Chondrocyte (in vitro differentiated cells): ENCODE measurements around the gene ZCCHC2. TPM values are rescaled to one million over a fixed set of nuclear protein-coding genes. Genes with fewer than 3 reads are reported as not detected.
A peak's percentile ranks its signal among the peaks of the same experiment; 100 is the strongest.

ENCODE experiments used
- DNase-seq: peaks from one replicate; pipeline ENCODE4 v3.0.0; 2021; ENCODE audit warnings: mixed read lengths, low spot score
- H3K27ac Mint-ChIP-seq: one replicate; pipeline ENCODE4 v1.8.0; 2021; ENCODE audit warnings: mild to moderate bottlenecking, moderate library complexity, mixed read lengths; ENCODE audit not compliant: unreplicated experiment
- H3K27me3 Mint-ChIP-seq: 2 replicates; pipeline ENCODE4 v1.8.0; 2021; ENCODE audit warnings: low read depth, mixed read lengths
- H3K36me3 Mint-ChIP-seq: 2 replicates; pipeline ENCODE4 v1.8.0; 2021; ENCODE audit warnings: low read depth, mixed read lengths
- H3K4me1 Mint-ChIP-seq: 2 replicates; pipeline ENCODE4 v1.8.0; 2021; ENCODE audit warnings: low read depth, mild to moderate bottlenecking, mixed read lengths
- H3K4me3 Mint-ChIP-seq: one replicate; pipeline ENCODE4 v1.8.0; 2021; ENCODE audit warnings: mild to moderate bottlenecking, moderate library complexity, mixed read lengths; ENCODE audit not compliant: unreplicated experiment
- H3K9me3 Mint-ChIP-seq: 2 replicates; pipeline ENCODE4 v1.8.0; 2021; ENCODE audit warnings: low read depth, mixed read lengths
- CTCF ChIP-seq: fragments of 200-600 bp; sonication (generic); IDR thresholded peaks from 2 replicates; pipeline ENCODE4 v1.5.0; 2021; ENCODE audit warnings: antibody characterized with exemption, mild to moderate bottlenecking, moderate library complexity
- total RNA-seq: library from RNA; stranded (reverse); gene quantifications from 3 replicates; pipeline ENCODE4 v1.2.1, GENCODE V29; 2021

The ZCCHC2 gene
- total RNA-seq, 1 donor from 2014 or later = 12.6 TPM

GRCh38 chr18:62500966-62501591, 21.7 kb upstream of the ZCCHC2 start:
- DNase-seq = no peak
- Mint-ChIP-seq H3K27me3 (peaks cover 13% of the 10 kb centered on the region), H3K36me3 (peaks cover 1% of the 10 kb centered on the region), H3K9me3 (no peaks in the 10 kb centered on the region), H3K27ac (no peak overlapping the region), H3K4me1 (no peaks in the 10 kb centered on the region), H3K4me3 (no peak overlapping the region)
- TF ChIP-seq CTCF = no peak

GRCh38 chr18:62505669-62506494, 16.9 kb upstream of the ZCCHC2 start:
- no peak for TF ChIP-seq CTCF
- peaks cover 2% of the 10 kb centered on the region for H3K9me3 Mint-ChIP-seq
- no peaks in the 10 kb centered on the region for H3K4me1 Mint-ChIP-seq
- DNase-seq = peak; percentile 30
- no peaks in the 10 kb centered on the region for H3K27me3 Mint-ChIP-seq
- no peak overlapping the region for H3K4me3 Mint-ChIP-seq
- no peak overlapping the region for H3K27ac Mint-ChIP-seq
- H3K36me3 Mint-ChIP-seq = peaks cover 1% of the 10 kb centered on the region

GRCh38 chr18:62506495-62507143, 16.2 kb upstream of the ZCCHC2 start:
- Mint-ChIP-seq H3K4me3 (no peak overlapping the region), H3K36me3 (peaks cover 1% of the 10 kb centered on the region), H3K4me1 (no peaks in the 10 kb centered on the region), H3K27me3 (no peaks in the 10 kb centered on the region), H3K27ac (no peak overlapping the region), H3K9me3 (peaks cover 6% of the 10 kb centered on the region)
- no peak for TF ChIP-seq CTCF
- DNase-seq = no peak

- Mint-ChIP-seq H3K27ac (no peak overlapping the region), H3K9me3 (peaks cover 36% of the 10 kb centered on the region), H3K36me3 (peaks cover 17% of the 10 kb centered on the region), H3K27me3 (no peaks in the 10 kb centered on the region), H3K4me1 (no peaks in the 10 kb centered on the region), H3K4me3 (no peak overlapping the region)
- no peak for TF ChIP-seq CTCF
- no peak for DNase-seq
Observed at GRCh38 chr18:62509779-62510178, 13.0 kb upstream of the ZCCHC2 start.

- Mint-ChIP-seq H3K27ac (no peak overlapping the region), H3K4me3 (no peak overlapping the region), H3K4me1 (no peaks in the 10 kb centered on the region), H3K27me3 (no peaks in the 10 kb centered on the region), H3K9me3 (peaks cover 37% of the 10 kb centered on the region), H3K36me3 (peaks cover 17% of the 10 kb centered on the region)
- DNase-seq = no peak
- no peak for TF ChIP-seq CTCF
Observed at GRCh38 chr18:62510789-62511188, 12.0 kb upstream of the ZCCHC2 start.
